ENCODE measurements around the gene LCN12. TPM values are rescaled to one million over a fixed set of nuclear protein-coding genes. Genes with fewer than 3 reads are reported as not detected.

Gene LCN12
- total and polyA plus RNA-seq, 3 donors from 2014 or later: 11.5 to 27.8 (median 27.1) TPM

DNA sequence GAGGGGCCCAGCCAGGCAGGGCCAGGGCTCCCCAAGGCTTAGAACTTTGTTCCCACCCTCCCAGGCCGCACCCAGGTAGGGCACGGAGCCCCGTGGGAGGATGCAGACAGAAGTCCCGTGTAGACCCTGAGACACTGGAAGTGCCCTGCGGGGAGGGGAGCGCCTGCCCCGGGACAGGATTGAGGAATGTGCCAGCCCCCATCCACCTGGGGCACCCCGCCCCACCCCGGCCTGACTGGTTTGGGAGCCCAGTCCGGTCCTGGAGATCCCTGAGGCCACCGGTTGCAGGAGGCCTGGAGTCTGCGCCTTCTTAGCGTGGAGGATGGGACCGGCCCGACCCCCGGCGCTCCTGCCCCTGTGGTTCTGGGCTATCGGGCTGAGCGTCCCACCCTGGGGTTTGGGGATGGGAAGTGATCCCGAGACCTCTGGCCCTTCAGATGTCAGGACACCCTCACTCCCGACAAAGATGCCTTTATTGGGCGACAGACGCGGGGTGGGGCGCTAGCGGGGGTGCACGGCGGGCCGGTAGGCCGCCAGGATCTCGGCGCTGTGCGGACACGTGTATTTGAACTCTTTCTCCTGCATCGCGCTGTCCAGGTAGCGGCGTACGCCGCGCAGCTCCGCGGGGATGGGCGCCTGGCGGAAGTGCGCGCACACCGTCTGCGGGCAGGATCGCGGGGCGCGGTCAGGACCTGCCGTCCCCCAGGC, 42.3 kb downstream of the LCN12 start:
- DNase-seq: no peak
- TF ChIP-seq, protein P1, sequence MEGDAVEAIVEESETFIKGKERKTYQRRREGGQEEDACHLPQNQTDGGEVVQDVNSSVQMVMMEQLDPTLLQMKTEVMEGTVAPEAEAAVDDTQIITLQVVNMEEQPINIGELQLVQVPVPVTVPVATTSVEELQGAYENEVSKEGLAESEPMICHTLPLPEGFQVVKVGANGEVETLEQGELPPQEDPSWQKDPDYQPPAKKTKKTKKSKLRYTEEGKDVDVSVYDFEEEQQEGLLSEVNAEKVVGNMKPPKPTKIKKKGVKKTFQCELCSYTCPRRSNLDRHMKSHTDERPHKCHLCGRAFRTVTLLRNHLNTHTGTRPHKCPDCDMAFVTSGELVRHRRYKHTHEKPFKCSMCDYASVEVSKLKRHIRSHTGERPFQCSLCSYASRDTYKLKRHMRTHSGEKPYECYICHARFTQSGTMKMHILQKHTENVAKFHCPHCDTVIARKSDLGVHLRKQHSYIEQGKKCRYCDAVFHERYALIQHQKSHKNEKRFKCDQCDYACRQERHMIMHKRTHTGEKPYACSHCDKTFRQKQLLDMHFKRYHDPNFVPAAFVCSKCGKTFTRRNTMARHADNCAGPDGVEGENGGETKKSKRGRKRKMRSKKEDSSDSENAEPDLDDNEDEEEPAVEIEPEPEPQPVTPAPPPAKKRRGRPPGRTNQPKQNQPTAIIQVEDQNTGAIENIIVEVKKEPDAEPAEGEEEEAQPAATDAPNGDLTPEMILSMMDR (IDR thresholded peaks at IDR 0.05): no peak
- TF ChIP-seq POLR2A (IDR thresholded peaks at IDR 0.05): no peak
- Histone ChIP-seq H3K27me3 (no peaks in the 10 kb centered on the region), H3K4me3 (peak overlapping the region; percentile 12 to 44), H3K4me1 (peaks cover 21% of the 10 kb centered on the region), H3K9me3 (no peaks in the 10 kb centered on the region), H3K36me3 (ENCODE audit: low read depth, missing control alignments) (no peaks in the 10 kb centered on the region), H3K27ac (no peak overlapping the region)
- 70 to 78% methylated on average over 52 to 54 of the region's 54 CpGs for WGBS, 2 donors
- intact Hi-C loops (cut with DNase I; ENCODE audit: low total_unique reads): no loop called here

DNA sequence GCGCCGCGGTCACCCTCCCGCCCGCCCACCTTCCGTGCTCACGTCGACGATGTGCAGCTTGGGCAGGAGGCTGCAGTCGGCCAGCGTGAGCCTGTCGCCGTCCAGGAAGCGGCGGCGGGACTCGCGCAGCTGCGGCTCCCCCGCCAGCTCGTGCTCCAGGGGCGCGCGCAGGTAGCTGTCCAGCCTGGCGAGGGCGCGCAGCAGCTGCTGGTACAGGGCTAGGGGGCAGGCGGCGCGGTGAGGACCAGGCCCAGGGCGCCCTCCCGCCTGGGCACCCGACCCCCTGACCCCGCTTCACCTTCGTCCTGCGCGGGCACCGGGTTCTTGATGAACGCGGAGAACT, 42.8 kb downstream of the LCN12 start:
- intact Hi-C loops (cut with DNase I; ENCODE audit: low total_unique reads): no loop called here
- Histone ChIP-seq H3K27ac (no peak overlapping the region), H3K36me3 (ENCODE audit: low read depth, missing control alignments) (no peaks in the 10 kb centered on the region), H3K4me3 (peak overlapping the region; percentile 12 to 44), H3K4me1 (peaks cover 21% of the 10 kb centered on the region), H3K9me3 (no peaks in the 10 kb centered on the region), H3K27me3 (no peaks in the 10 kb centered on the region)
- TF ChIP-seq, protein P1 (IDR thresholded peaks at IDR 0.05): no peak
- no peak for TF ChIP-seq POLR2A (IDR thresholded peaks at IDR 0.05)
- no peak for DNase-seq
- 50 to 63% methylated on average over 11 to 40 of the region's 40 CpGs for WGBS, 2 donors

DNA sequence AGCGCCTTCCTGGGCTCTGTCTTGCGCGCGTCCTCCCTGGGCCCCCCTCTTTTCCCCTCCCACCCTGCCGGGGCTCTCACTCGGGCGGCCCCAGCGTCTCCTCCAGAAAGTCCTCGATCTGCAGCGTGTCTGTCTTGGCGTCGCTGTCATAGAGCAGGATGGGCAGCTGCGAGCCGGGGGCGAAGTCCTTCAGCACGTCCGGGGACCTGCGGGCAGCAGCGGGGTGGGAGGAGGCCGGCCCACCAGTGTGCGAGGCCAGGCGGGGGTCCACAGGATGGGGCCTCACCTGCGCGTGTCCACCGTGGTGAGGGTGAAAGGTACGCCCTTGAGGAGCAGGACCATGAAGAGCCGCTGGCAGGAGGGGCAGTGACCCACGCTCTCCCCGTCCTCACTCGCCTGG, 43.3 kb downstream of the LCN12 start:
- H3K9me3 ChIP-seq: no peaks in the 10 kb centered on the region
- H3K27ac ChIP-seq: no peak overlapping the region
- peak overlapping the region in 1 of 2 donors; percentile 44 for H3K4me3 ChIP-seq
- intact Hi-C loops (cut with DNase I; ENCODE audit: low total_unique reads): no loop called here
- TF ChIP-seq, protein P1 (IDR thresholded peaks at IDR 0.05): no peak
- TF ChIP-seq POLR2A (IDR thresholded peaks at IDR 0.05): no peak
- WGBS, 2 donors: 40 to 46% methylated on average over 8 to 30 of the region's 30 CpGs
- peaks cover 21% of the 10 kb centered on the region for H3K4me1 ChIP-seq
- no peaks in the 10 kb centered on the region for H3K36me3 ChIP-seq (ENCODE audit: low read depth, missing control alignments)
- no peaks in the 10 kb centered on the region for H3K27me3 ChIP-seq
- DNase-seq: no peak

DNA sequence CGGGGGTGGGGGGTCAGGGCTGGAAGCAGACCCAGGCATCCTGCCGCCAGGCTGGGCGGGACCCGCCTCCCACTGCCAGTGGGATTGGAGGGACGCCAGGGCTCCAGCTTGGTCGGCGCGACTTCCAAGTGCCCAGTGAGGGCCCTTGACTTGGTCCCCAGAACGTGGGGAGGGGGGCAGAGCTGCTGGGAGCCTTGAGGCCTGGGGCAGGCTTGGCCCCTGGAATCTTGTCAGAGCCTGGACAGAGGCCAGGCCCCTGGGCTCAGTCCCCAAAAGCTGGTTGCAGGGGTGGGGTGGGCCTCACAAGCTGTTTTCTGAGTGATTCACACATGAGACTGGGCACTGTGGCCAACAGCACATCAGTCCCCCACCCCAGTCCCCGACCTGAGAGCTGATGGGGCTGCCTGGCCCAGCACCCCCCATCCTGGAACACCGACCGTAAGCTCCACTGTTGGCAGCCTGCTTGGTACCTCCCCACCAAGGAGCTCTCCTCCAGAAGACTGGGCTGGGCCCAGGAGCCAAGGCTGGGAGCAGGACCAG, 43.8 kb downstream of the LCN12 start:
- no peak for DNase-seq
- WGBS, 2 donors: 17 to 30% methylated on average over 7 to 9 of the region's 12 CpGs
- no peaks in the 10 kb centered on the region for H3K9me3 ChIP-seq
- intact Hi-C loops (cut with DNase I; ENCODE audit: low total_unique reads): no loop called here
- H3K4me1 ChIP-seq: peaks cover 21% of the 10 kb centered on the region
- no peak overlapping the region for H3K4me3 ChIP-seq
- TF ChIP-seq, protein P1 (IDR thresholded peaks at IDR 0.05): no peak
- no peak for TF ChIP-seq POLR2A (IDR thresholded peaks at IDR 0.05)
- H3K27me3 ChIP-seq: no peaks in the 10 kb centered on the region
- no peaks in the 10 kb centered on the region for H3K36me3 ChIP-seq (ENCODE audit: low read depth, missing control alignments)
- no peak overlapping the region for H3K27ac ChIP-seq
